GM12878 (cell line): Measurements from ENCODE around the gene EXO1. TPM values are rescaled to one million over a fixed set of nuclear protein-coding genes. Genes with fewer than 3 reads are reported as not detected.
A peak's percentile ranks its signal among the peaks of the same experiment; 100 is the strongest.
"Not testable (repeated sequence)": the region's sequence is repeated elsewhere in the genome, so short reads cannot be mapped to it uniquely, and the experiment has no call there.

ENCODE experiments used
- ATAC-seq: fragments of 200-7000 bp; cut with Tn5 transposase; 3 replicates; pipeline ENCODE4 v1.9.1; 2020; ENCODE audit warnings: mild to moderate bottlenecking, moderate library complexity
- BruUV-seq: library from RNA; stranded (reverse); fragments of 400-500 nt; replicated peaks from 2 replicates; lab custom pipeline; 2021; lab: Mats Ljungman, UMichigan
- CTCF ChIA-PET: fragments of 300-600 bp; sonication (Branson Sonifier 250); formaldehyde crosslinking; extraction: SDS; loops from one replicate; lab custom pipeline; 2021; ENCODE audit warnings: inconsistent platforms; lab: Yijun Ruan, JAX
- POLR2A ChIA-PET: fragments of 350-600 bp; formaldehyde crosslinking; extraction: SDS; loops from one replicate; lab custom pipeline; 2021; ENCODE audit warnings: inconsistent platforms; lab: Charles Lee
- RAD21 ChIA-PET: fragments of 300-600 bp; sonication (Branson Sonifier 250); formaldehyde crosslinking; loops from one replicate; lab custom pipeline; 2023; ENCODE audit warnings: antibody characterized with exemption; ENCODE audit not compliant: unreplicated experiment; lab: Charles Lee
- SMC1A ChIA-PET: fragments of 300-600 bp; sonication (Branson Sonifier 250); formaldehyde crosslinking; loops from one replicate; lab custom pipeline; 2023; ENCODE audit not compliant: unreplicated experiment, uncharacterized antibody; lab: Charles Lee
- DNase-seq: peaks from one replicate; pipeline ENCODE4 v3.0.0-alpha.2; 2011; ENCODE audit warnings: low read depth, low spot score
- FAIRE-seq: peaks from 3 replicates; lab custom pipeline; 2011; peaks lifted over from hg19 to GRCh38; lab: Jason Lieb, UNC
- H2AFZ ChIP-seq: 2 replicates; pipeline ENCODE4 v1.6.0; 2011; ENCODE audit warnings: low read depth, low read length, control low read depth; ENCODE audit not compliant: control insufficient read depth
- H3K27ac ChIP-seq: 2 replicates; pipeline ENCODE4 v1.5.1; 2011; ENCODE audit warnings: control low read depth; ENCODE audit not compliant: control insufficient read depth, insufficient read depth
- H3K27me3 ChIP-seq, 2 experiments: replicated peaks in 1 of 2; 2 replicates each; pipeline versions ENCODE4 v1.6.0 to v1.6.1; 2011; ENCODE audit warnings: low read length in 1 of 2; ENCODE audit not compliant: control insufficient read depth in 2 of 2, insufficient read depth in 2 of 2
- H3K36me3 ChIP-seq, 2 experiments: 2 replicates each; pipeline ENCODE4 v1.5.1; 2011; ENCODE audit warnings: low read length in 1 of 2; ENCODE audit not compliant: control insufficient read depth in 2 of 2, insufficient read depth in 2 of 2
- H3K4me1 ChIP-seq: 2 replicates; pipeline ENCODE4 v1.6.1; 2011; ENCODE audit warnings: mild to moderate bottlenecking, low read length, moderate library complexity, mixed read lengths; ENCODE audit not compliant: control insufficient read depth, insufficient read depth
- H3K4me2 ChIP-seq: 2 replicates; pipeline ENCODE4 v1.6.0; 2011; ENCODE audit warnings: control low read depth; ENCODE audit not compliant: control insufficient read depth, insufficient read depth
- H3K4me3 ChIP-seq: fragments of 200-600 bp; sonication (generic); 2 replicates; pipeline ENCODE4 v1.5.1; 2016
- H3K79me2 ChIP-seq: 2 replicates; pipeline ENCODE4 v1.6.0; 2011; ENCODE audit warnings: low read length; ENCODE audit not compliant: control insufficient read depth, insufficient read depth
- H3K9ac ChIP-seq: 2 replicates; pipeline ENCODE4 v1.8.0; 2011; ENCODE audit warnings: low read length, control low read depth, mixed read lengths; ENCODE audit not compliant: control insufficient read depth, insufficient read depth
- H3K9me3 ChIP-seq: replicated peaks from 3 replicates; pipeline ENCODE4 v1.5.1; 2011; ENCODE audit warnings: mild to moderate bottlenecking, low read length; ENCODE audit not compliant: control insufficient read depth, insufficient read depth
- H4K20me1 ChIP-seq: 2 replicates; pipeline ENCODE4 v1.6.0; 2011; ENCODE audit not compliant: control insufficient read depth, insufficient read depth
- CBX3 ChIP-seq: fragments of 200-600 bp; sonication (generic); IDR thresholded peaks from 2 replicates; pipeline ENCODE4 v1.6.1; 2016; ENCODE audit warnings: low read depth, borderline replicate concordance
- EGR1 ChIP-seq, 2 experiments: IDR thresholded peaks; 1 replicate in 1 of 2; 2 replicates in 1 of 2; pipeline ENCODE4 v1.6.1; 2011 to 2012; ENCODE audit warnings: low read depth in 2 of 2, low read length in 2 of 2, borderline replicate concordance in 1 of 2, mild to moderate bottlenecking in 1 of 2, moderate library complexity in 1 of 2
- GATAD2B ChIP-seq: fragments of 450-650 bp; conservative IDR thresholded peaks from 2 replicates; pipeline ENCODE4 v1.6.1; 2017; ENCODE audit warnings: low read depth, mild to moderate bottlenecking, moderate library complexity
- KAT2A ChIP-seq: conservative IDR thresholded peaks from 2 replicates; pipeline ENCODE4 v1.6.1; 2011; ENCODE audit warnings: low read depth, low read length; ENCODE audit not compliant: control insufficient read depth
- MTA2 ChIP-seq: fragments of 450-650 bp; IDR thresholded peaks from 2 replicates; pipeline ENCODE4 v1.6.1; 2016; ENCODE audit warnings: low read depth, mild to moderate bottlenecking, moderate library complexity
- MTA3 ChIP-seq: IDR thresholded peaks from 2 replicates; pipeline ENCODE4 v1.6.1; 2012; ENCODE audit warnings: low read length, inconsistent platforms, borderline replicate concordance
- MYC ChIP-seq: IDR thresholded peaks from 2 replicates; pipeline ENCODE4 v1.6.1; 2011; ENCODE audit warnings: mild to moderate bottlenecking, low read length, moderate library complexity, inconsistent platforms; ENCODE audit not compliant: insufficient read depth, insufficient replicate concordance, insufficient read length, severe bottlenecking
- PAX5 ChIP-seq: IDR thresholded peaks from 2 replicates; pipeline ENCODE4 v1.6.1; 2011; ENCODE audit warnings: low read depth, low read length, borderline replicate concordance
- RAD51 ChIP-seq: fragments of 450-650 bp; IDR thresholded peaks from 2 replicates; pipeline ENCODE4 v1.6.1; 2016; ENCODE audit warnings: moderate library complexity, mild to moderate bottlenecking, inconsistent platforms
- RB1 ChIP-seq: fragments of 450-650 bp; formaldehyde crosslinking; IDR thresholded peaks from 2 replicates; pipeline ENCODE4 v1.6.1; 2017; ENCODE audit warnings: mild to moderate bottlenecking, borderline replicate concordance
- RELA ChIP-seq: fragments of 450-650 bp; IDR thresholded peaks from 2 replicates; pipeline ENCODE4 v1.8.0; 2014; ENCODE audit warnings: borderline replicate concordance; ENCODE audit not compliant: partially characterized antibody
- RFX5 ChIP-seq: IDR thresholded peaks from 2 replicates; pipeline ENCODE4 v1.6.1; 2011; ENCODE audit warnings: low read depth, low read length, improper control_type of control experiment
- ZNF384 ChIP-seq: IDR thresholded peaks from 2 replicates; pipeline ENCODE4 v1.6.1; 2012; ENCODE audit warnings: low read depth, mild to moderate bottlenecking, low read length, improper control_type of control experiment, borderline replicate concordance
- ZNF622 ChIP-seq: fragments of 450-650 bp; IDR thresholded peaks from 2 replicates; pipeline ENCODE4 v1.6.1; 2017; ENCODE audit warnings: mild to moderate bottlenecking, inconsistent platforms
- WGBS: methylation state at CpG from one replicate; pipeline ENCODE4 v1.1.6; 2016; ENCODE audit warnings: low lambda C conversion rate; ENCODE audit not compliant: insufficient replicate concordance, insufficient coverage; ENCODE audit errors: missing lambda C conversion rate; 5-methylcytosine and 5-hydroxymethylcytosine counted together
- in situ Hi-C: fragments of 300-500 bp; cut with MboI; formaldehyde crosslinking; loops from 9 replicates; pipeline ENCODE4 v1.14.3; 2018; ENCODE audit warnings: mixed read lengths
- intact Hi-C: fragments of 100-400 bp; cut with micrococcal nuclease; formaldehyde crosslinking; loops from one replicate; pipeline ENCODE4 v1.14.2; 2022; ENCODE audit not compliant: unreplicated experiment
- polyA plus RNA-seq, 11 experiments: library from polyadenylated mRNA; depleted of rRNA in 4 of 11; unstranded in 6 of 11; stranded (reverse) in 5 of 11; fragments of >200 nt; fragmentation: Nextera tagmentation in 4 of 11; fragmentation: Illumina TruSeq in 1 of 11; extraction: Ambion mirVana in 4 of 11; extraction: Trizol in 1 of 11; gene quantifications; 1 replicate in 1 of 11; 2 replicates in 10 of 11; pipeline versions ENCODE4 v1.2.1 to v1.2.3, GENCODE V29; 2011 to 2016; ENCODE audit warnings: inconsistent platforms in 2 of 11, missing spikeins in 2 of 11, low read depth in 1 of 11
- total RNA-seq, 4 experiments: library from RNA; depleted of rRNA in 3 of 4; stranded (reverse); fragments of >200 nt in 3 of 4; fragmentation: Illumina TruSeq in 1 of 4; extraction: Trizol in 1 of 4; gene quantifications; 2 replicates each; pipeline versions ENCODE4 v1.2.1 to v1.2.3, GENCODE V29; 2013 to 2021
- TF ChIP-seq, protein P1 (sequence below): IDR thresholded peaks from 2 replicates; pipeline ENCODE4 v1.6.1; 2012; ENCODE audit warnings: low read depth, low read length, improper control_type of control experiment

The EXO1 gene
- total and polyA plus RNA-seq, 10 of the 15 experiments (the other 5 are each of a cell fraction or from before 2014, with no cell fraction given) = 8.7 to 43.4 (median 30.6) TPM

GRCh38 chr1:241849345-241849695 is 1.3 kb downstream of the EXO1 start:
- H3K4me1 ChIP-seq = no peaks in the 10 kb centered on the region; the same call in 1 of the 2 replicates
- H3K36me3 ChIP-seq = peaks cover 0 to 6% of the 10 kb centered on the region in 2 experiments; a peak in 1 of 4 replicates
- H3K4me2 ChIP-seq = peak overlapping the region; percentile 80
- no peak for DNase-seq
- H3K27ac ChIP-seq = peak overlapping the region; percentile 25; the same call in 1 of the 2 replicates
- BruUV-seq = TSS peak; percentile 70
- in situ Hi-C loops = loop anchor here (5.0 kb wide), 1 partner anchor 317 kb away; the partner anchor contains the start of gene KMO
- FAIRE-seq = no peak
- no peaks in the 10 kb centered on the region for H4K20me1 ChIP-seq
- SMC1A ChIA-PET = interaction anchor here (0.6 kb wide), 1 partner anchor 26 kb away, joined by 3 read pairs; no protein-coding TSS in a partner anchor
- ATAC-seq = peak; percentile 8; the same call in 1 of the 3 replicates
- intact Hi-C loops = loop anchor here (5.0 kb wide), 3 partner anchors 148 to 317 kb away; partner anchors contain the start of genes KMO and MAP1LC3C
- H3K4me3 ChIP-seq = peak overlapping the region; percentile 89
- POLR2A ChIA-PET = interaction anchor here (0.5 kb wide), 1 partner anchor 261 kb away, joined by 3 read pairs; no protein-coding TSS in a partner anchor
- no peak overlapping the region for H2AFZ ChIP-seq
- CTCF ChIA-PET = interaction anchor here (2.4 kb wide), 1 partner anchor 149 kb away, joined by 10 read pairs; the partner anchor contains the start of gene MAP1LC3C
- RAD21 ChIA-PET = no interaction called here
- no peak for TF ChIP-seq MTA2
- TF ChIP-seq MYC = no peak
- no peak for TF ChIP-seq EGR1 (IDR thresholded peaks at IDR 0.05; ENCODE audit: borderline replicate concordance in 1 of 2, low read depth in 2 of 2, low read length in 2 of 2)
- no peak for TF ChIP-seq MTA3
- TF ChIP-seq CBX3 = no peak
- no peak for TF ChIP-seq PAX5
- no peak for TF ChIP-seq ZNF384
- TF ChIP-seq RFX5 = no peak
- no peak for TF ChIP-seq ZNF622
- no peak for TF ChIP-seq GATAD2B
- TF ChIP-seq, protein P1, sequence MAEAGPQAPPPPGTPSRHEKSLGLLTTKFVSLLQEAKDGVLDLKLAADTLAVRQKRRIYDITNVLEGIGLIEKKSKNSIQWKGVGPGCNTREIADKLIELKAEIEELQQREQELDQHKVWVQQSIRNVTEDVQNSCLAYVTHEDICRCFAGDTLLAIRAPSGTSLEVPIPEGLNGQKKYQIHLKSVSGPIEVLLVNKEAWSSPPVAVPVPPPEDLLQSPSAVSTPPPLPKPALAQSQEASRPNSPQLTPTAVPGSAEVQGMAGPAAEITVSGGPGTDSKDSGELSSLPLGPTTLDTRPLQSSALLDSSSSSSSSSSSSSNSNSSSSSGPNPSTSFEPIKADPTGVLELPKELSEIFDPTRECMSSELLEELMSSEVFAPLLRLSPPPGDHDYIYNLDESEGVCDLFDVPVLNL = no peak
- no peak for TF ChIP-seq RELA
- TF ChIP-seq RB1 = no peak
- TF ChIP-seq RAD51 = no peak
- TF ChIP-seq KAT2A = no peak
- TF ChIP-seq, all 136 proteins: peak for 0
- Histone ChIP-seq H3K27me3 (no peaks in the 10 kb centered on the region), H3K9ac (peak overlapping the region; percentile 90; the same call in 1 of the 2 replicates), H3K79me2 (peaks cover 17% of the 10 kb centered on the region), H3K9me3 (no peaks in the 10 kb centered on the region)
- WGBS = 2% methylated on average over 6 of the region's 6 CpGs

GRCh38 chr1:241855545-241856140 is 7.6 kb downstream of the EXO1 start:
- H3K9ac ChIP-seq, intact Hi-C loops, RAD21 ChIA-PET, ATAC-seq, FAIRE-seq, H3K79me2 ChIP-seq, H3K4me3 ChIP-seq, H3K27me3 ChIP-seq, H2AFZ ChIP-seq, H3K4me2 ChIP-seq, CTCF ChIA-PET, H3K27ac ChIP-seq, in situ Hi-C loops, H3K9me3 ChIP-seq, H4K20me1 ChIP-seq, DNase-seq, BruUV-seq, H3K4me1 ChIP-seq: not testable (repeated sequence)
- SMC1A ChIA-PET = interaction anchor here (1.1 kb wide), 1 partner anchor 41 kb away, joined by 3 read pairs; no protein-coding TSS in a partner anchor
- POLR2A ChIA-PET = interaction anchor here (1.9 kb wide), 1 partner anchor 8 kb away, joined by 4 read pairs; the partner anchor contains the start of gene EXO1
- peaks cover 0 to 12% of the 10 kb centered on the region in 2 experiments; a peak in 2 of 4 replicates for H3K36me3 ChIP-seq
- 95% methylated on average over 31 of the region's 41 CpGs for WGBS
